Activated CD8-positive, alpha-beta memory T cell treated with anti-CD3 and anti-CD28 coated beads, Interleukin-2, amount 50 U/mL, for 48 hours (primary cell): Measurements from ENCODE around the gene HHAT.

Experiments
- DNase-seq: peaks from one replicate; pipeline ENCODE4 v3.0.0-alpha.2; 2020

HHAT gene

GRCh38 chr1:210500831-210501230, 172.1 kb downstream of the HHAT start:
- DNase-seq = no peak

- no peak for DNase-seq
Measured at GRCh38 chr1:210504286-210504685, 175.6 kb downstream of the HHAT start.

- no peak for DNase-seq
Measured at GRCh38 chr1:210505601-210506496, 177.1 kb downstream of the HHAT start.

- DNase-seq = no peak
Measured at GRCh38 chr1:210506689-210507088, 178.0 kb downstream of the HHAT start.

GRCh38 chr1:210516092-210516656, 187.5 kb downstream of the HHAT start:
- no peak for DNase-seq

GRCh38 chr1:210516697-210517459, 188.2 kb downstream of the HHAT start:
- no peak for DNase-seq

GRCh38 chr1:210523830-210524229, 195.1 kb downstream of the HHAT start:
- no peak for DNase-seq

GRCh38 chr1:210525716-210526454, 197.2 kb downstream of the HHAT start:
- DNase-seq = no peak

GRCh38 chr1:210527091-210527490, 198.4 kb downstream of the HHAT start:
- no peak for DNase-seq

- no peak for DNase-seq
Measured at GRCh38 chr1:210531475-210532222, 202.9 kb downstream of the HHAT start.

GRCh38 chr1:210532223-210532598, 203.5 kb downstream of the HHAT start:
- no peak for DNase-seq

- no peak for DNase-seq
Measured at GRCh38 chr1:210535761-210536160, 207.1 kb downstream of the HHAT start.

- DNase-seq = no peak
Measured at GRCh38 chr1:210536254-210536961, 207.7 kb downstream of the HHAT start.

- no peak for DNase-seq
Measured at GRCh38 chr1:210540288-210540687, 211.6 kb downstream of the HHAT start.

GRCh38 chr1:210541680-210542358, 213.1 kb downstream of the HHAT start:
- DNase-seq = no peak

- DNase-seq = no peak
Measured at GRCh38 chr1:210551899-210552298, 223.2 kb downstream of the HHAT start.

- no peak for DNase-seq
Measured at GRCh38 chr1:210553711-210554110, 225.0 kb downstream of the HHAT start.

GRCh38 chr1:210554382-210554781, 225.7 kb downstream of the HHAT start:
- DNase-seq = no peak

- no peak for DNase-seq
Measured at GRCh38 chr1:210556475-210556874, 227.8 kb downstream of the HHAT start.

- DNase-seq = no peak
Measured at GRCh38 chr1:210557426-210558077, 228.8 kb downstream of the HHAT start.
